ENCODE results near the gene PRR3.

Gene PRR3

DNA sequence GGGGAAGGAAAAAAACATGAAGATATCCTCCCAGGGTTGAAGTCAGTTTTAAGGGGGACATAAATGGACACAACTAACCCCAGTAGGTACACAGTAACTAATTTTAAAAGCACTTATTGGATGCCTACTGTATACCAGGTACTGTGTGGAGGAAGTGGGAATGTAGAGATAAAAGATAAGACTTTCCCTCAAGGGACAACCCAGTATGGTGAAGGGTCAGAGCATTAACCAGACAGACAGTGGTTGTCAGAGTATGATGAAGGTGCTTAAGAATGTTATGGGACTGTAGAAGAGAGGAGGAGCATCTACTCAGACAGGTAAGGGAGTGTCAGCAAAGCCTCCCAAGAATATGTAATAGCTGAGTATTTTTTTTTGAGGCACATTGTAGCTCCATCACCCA is 15.1 kb downstream of the PRR3 start:
- no peak for DNase-seq

DNA sequence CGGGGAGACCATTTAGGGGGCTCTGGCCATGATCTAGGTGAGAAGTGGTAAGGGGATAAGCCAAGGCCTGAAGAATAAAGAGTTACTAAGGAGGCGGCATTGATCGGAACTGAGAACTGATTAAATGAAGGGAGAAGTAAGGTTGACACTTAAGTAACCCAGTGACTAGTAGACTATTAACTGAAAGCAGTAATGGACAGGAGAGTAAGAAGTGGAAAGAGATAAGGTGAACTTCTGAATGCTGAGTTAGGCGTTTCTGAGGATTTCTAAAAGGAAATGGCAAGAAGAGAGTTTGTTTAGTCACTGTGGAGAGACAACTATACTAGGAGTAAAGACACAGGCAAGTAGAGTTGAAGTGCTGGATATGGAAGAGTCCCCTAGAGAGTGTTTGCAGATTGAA is 16.0 kb downstream of the PRR3 start:
- DNase-seq = no peak

DNA sequence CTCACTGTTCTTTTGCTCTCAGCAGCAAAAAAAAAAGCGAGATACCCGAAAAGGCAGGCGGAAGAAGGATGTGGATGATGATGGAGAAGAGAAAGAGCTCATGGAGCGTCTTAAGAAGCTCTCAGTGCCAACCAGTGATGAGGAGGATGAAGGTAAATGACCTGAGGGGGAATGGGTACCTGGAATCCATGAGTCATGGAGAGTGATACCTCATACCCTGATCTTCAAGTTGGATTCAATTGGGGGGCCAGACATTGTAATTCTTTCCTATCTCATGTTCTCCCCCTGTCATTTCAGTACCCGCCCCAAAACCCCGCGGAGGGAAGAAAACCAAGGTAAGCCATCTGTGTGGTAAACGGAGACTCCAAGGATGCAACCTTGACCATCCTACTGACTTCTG is 21.0 kb downstream of the PRR3 start:
- no peak for DNase-seq

DNA sequence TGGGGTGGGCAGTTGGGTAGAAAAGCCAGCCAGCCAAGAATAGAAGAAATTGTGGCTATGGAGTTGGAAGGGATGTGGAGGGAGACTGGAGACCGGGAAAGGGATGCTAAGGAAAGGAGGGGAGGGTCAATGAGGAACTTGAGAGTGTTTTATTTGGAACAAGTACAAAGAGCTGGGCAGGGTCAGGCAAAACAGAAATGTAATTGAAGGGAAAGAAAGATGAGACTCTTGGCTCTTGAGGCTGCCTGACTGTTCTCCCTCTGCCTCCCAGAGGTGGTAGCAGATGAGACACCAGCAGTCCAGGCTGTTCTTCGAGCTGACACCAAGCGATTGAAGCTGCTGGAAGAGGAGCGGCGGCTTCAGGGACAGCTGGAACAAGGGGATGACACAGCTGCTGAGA is 26.8 kb downstream of the PRR3 start:
- no peak for DNase-seq

DNA sequence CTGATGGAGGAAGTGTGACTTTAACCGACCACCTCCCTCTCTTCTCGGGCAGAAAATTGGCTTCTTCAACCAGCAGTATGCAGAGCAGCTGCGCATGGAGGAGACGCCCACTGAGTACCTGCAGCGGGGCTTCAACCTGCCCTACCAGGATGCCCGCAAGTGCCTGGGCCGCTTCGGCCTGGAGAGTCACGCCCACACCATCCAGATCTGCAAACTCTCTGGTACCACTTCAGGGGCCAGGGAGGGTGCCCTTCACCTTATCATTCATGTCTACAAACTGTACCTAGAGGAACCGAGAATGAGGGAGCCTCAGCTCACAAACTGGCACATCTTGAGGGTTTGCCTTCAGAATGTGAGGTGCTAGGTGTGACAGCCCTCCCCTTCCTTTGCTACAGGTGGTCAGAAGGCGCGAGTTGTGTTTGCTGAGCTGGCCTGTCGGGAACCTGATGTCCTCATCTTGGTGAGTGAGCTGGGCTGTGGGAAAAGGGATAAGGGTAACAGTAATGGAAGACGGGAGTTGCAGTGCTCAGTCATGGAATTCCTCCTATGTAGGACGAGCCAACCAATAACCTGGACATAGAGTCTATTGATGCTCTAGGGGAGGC is 32.8 kb downstream of the PRR3 start:
- no peak for DNase-seq

DNA sequence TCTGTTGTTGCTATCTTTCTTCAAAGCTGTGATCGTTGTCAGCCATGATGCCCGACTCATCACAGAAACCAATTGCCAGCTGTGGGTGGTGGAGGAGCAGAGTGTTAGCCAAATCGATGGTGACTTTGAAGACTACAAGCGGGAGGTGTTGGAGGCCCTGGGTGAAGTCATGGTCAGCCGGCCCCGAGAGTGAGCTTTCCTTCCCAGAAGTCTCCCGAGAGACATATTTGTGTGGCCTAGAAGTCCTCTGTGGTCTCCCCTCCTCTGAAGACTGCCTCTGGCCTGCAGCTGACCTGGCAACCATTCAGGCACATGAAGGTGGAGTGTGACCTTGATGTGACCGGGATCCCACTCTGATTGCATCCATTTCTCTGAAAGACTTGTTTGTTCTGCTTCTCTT is 33.4 kb downstream of the PRR3 start:
- no peak for DNase-seq

DNA sequence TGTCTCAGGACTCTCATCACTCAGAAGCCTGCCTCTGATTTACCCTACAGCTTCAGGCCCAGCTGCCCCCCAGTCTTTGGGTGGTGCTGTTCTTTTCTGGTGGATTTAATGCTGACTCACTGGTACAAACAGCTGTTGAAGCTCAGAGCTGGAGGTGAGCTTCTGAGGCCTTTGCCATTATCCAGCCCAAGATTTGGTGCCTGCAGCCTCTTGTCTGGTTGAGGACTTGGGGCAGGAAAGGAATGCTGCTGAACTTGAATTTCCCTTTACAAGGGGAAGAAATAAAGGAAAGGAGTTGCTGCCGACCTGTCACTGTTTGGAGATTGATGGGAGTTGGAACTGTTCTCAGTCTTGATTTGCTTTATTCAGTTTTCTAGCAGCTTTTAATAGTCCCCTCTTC is 33.9 kb downstream of the PRR3 start:
- DNase-seq = no peak

DNA sequence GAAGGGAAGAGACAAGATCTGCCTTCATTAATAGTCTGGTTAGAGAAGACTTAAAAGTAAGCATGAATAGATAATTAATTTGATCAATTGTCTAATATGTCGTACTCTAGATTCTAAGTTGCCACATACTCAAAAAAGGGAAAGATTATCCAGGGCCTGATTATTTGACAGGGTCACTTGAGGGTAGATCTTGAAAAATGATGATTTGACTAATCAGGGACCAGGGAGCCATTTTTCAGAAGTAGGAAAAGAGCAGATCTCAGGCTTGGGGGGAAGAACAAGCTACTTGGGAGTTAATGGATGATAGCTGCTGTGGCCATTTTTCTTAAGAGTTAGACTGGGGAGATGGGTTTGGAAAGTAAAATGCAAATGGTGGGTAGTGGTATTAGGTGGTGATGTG is 35.2 kb downstream of the PRR3 start:
- no peak for DNase-seq

DNA sequence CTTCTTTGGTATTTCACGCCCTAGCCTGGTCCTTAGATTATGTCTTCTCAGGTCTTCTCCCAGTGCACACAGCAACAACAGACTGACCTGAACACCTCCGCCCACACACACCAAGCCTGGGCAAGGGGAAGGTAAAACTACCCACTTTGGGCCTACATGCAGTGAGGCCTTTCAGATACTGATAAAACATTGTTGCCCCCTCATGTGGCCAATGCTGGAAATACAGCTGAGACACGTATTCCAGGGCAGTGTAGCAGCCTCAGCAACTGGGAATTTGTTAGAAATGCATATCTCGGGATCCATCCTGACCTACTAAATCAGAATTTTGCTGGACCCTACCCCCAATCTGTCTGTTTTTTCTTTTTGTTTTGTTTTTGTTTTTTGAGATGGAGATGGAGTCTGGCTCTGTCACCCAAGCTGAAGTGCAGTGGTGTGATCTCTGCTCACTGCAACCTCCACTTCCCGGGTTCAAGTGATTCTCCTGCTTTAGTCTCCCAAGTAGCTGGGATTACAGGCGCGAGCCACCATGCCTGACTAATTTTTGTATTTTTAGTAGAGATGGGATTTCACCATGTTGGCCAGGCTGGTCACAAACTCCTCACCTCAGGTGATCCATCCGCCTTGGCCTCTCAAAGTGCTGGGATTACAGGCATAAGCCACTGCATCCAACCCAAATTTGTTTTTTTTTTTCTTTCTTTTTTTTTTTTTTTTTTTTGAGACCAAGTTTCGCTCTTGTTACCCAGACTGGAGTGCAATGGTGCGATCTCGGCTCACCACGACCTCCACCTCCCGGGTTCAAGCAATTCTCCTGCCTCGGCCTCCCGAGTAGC is 40.4 kb downstream of the PRR3 start:
- peak; percentile 84 for DNase-seq

DNA sequence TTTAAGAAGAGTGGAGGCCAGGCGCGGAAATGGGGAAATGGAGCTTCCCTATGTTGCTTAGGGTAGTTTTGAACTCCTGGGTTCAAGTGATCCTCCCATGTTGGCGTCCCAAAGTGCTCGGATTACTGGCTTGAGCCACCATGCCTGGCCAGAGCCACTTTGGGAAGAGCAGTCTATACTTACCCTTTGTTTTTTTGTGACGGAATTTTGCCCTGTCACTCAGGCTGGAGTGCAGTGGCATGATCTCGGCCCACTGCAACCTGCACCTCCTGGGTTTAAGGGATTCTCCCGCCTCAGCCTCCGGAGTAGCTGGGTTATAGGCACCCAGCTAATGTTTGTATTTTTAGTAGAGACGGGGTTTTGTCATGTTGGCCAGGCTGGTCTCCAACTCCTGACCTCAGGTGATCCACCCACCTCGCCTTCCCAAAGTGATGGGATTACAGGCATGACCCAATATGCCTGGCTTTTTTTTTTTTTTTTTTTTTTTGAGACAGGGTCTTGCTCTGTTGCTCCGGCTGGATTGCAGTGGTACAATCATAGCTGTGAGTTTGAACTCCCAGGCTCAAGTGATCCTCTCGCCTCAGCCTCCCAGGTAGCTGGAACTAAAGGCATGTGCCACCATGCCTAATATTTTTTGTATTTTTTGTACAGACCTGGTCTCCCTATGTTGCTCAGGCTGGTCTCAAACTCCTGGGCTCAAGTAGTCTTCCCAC is 42.0 kb downstream of the PRR3 start:
- no peak for DNase-seq

DNA sequence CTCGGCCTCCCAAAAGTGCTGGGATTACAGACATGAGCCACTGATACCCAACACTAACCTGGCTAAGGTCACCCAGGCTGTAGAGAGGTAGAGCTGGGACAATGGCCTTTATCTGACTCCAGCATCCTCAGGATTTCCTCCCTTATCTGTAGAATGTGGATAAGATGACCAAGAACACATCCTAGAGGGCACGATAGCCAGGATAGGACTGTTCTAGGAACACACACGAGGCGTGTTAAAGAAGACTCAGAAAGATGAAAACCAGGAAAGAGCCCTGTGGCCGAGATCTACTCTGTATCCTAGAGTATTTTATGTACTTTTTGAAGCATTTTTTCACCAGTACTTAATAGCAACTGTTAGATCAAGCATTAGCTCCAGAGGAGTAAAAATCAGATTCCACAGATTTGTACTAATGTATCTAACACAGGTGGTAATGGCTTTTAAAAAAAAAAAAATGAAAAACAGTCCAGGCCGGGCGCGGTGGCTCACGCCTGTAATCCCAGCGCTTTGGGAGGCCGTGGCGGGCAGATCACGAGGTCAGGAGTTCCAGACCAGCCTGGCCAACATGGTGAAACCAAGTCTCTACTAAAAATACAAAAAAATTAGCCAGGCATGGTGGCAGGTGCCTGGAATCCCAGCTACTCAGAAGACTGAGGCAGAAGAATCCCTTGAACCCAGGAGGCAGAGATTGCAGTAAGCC is 42.7 kb downstream of the PRR3 start:
- no peak for DNase-seq

DNA sequence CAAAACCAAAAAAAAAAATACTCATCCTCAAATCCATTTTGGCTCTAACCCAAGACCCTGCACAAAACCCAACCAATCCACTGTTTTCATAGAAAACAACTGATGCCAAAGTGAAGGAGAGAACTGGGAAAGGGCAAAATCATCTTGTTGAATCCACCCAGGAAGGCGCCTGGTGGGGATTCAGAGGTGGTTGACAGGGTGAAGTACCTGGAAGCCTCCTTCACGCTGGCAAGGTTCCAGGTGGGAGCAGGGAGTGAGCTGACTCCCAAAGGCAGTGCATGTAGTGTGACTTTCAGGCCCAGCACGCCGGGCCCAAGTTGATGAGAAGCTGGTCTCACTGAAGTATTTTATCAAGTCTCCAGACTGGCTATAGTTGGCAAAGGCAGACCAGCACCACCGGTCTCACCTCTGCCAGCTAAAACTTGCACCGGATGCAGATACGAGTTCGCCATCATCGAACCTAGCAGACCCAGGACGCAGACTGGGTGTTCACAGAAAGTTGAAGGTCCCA is 43.4 kb downstream of the PRR3 start:
- DNase-seq = no peak

DNA sequence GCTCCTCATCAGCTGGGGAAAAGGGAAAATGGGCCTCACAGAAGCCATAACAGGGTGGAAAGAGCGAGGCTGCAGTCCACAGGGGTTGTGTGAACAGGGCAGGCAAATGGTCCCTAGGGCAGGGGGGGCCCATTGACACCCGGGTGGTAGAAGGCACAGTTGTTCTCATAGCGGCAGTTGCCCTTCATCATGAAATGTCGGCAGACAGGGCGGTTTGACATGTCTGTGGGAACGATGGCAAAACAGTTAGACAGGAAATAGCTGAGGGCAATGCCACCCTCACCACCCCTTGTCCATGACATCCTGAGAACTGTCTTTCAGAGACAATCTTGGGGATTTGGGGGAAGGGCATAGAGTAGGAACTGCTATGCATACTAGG is 44.3 kb downstream of the PRR3 start:
- peak; percentile 22 for DNase-seq

DNA sequence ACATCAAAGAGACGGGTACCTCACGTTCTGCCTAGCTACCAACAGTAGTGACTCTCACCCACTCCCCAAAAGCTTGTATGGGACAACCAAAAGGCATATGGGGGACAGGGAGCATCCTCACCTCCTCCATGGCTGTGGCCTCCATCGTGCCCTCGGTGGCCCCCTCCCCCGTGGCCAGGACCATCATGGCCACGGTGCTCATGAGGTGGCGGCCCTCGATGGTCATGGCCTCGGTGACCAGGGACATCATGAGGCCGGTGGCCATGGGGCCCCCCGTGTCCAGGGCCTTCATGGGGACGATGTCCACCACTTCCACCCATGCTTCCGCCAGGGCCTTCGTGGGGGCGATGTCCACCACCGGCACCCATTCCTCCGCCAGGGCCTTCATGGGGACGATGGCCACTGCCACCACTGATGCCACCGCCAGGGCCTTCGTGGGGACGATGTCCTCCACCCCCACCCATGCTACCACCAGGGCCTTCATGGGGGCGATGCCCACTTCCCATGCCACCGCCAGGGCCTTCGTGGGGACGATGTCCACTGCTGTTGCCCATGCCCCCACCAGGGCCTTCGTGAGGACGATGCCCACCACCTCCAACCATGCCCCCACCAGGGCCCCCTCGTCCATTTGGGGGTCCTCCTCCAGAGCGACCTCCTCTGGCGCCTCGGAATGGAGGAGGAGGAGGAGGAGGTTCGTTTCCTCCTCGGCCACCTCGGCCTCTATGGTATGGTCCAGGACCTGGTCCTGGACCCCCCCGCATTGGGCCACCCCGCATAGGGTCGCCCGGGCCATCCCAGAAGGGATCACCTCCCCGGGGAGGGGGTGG is 44.9 kb downstream of the PRR3 start:
- DNase-seq = no peak

DNA sequence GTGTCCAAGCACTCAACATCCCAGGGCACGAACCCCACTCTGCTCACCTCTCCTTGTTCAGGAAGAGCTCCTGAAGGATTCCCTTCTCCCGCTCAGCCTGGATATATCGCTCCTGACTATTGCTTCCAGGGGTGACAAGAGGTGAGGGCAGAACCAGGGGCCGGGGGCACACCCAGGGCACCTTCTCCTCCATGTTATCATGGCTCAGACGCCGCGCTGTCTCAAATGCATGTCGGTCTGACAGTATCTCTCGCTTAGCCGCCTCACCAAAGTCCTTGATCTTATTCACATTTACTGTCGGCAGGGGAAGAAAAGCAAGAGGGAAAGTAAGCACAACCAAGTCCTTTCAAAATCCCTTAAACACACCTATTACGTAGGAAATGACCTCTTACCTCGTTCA is 46.9 kb downstream of the PRR3 start:
- DNase-seq = no peak

DNA sequence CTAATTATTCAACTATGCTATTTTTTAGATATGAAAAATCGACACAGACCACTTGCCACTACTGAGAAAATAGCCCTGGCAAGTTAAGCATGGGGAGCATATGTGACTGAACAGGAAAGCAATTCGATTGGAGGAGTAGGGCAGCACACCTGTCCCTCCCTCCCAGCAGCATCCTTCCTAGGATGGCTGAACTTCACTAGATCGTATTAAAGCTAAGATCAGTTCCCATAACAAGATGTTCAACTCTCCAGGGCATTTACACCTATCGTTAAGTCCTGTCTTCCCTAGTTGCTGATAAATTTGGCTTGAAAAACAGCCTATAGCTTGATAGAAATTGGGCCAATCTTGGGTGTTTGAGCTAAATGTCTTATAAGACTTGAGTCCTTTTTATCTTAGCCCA is 53.0 kb downstream of the PRR3 start:
- DNase-seq = no peak

DNA sequence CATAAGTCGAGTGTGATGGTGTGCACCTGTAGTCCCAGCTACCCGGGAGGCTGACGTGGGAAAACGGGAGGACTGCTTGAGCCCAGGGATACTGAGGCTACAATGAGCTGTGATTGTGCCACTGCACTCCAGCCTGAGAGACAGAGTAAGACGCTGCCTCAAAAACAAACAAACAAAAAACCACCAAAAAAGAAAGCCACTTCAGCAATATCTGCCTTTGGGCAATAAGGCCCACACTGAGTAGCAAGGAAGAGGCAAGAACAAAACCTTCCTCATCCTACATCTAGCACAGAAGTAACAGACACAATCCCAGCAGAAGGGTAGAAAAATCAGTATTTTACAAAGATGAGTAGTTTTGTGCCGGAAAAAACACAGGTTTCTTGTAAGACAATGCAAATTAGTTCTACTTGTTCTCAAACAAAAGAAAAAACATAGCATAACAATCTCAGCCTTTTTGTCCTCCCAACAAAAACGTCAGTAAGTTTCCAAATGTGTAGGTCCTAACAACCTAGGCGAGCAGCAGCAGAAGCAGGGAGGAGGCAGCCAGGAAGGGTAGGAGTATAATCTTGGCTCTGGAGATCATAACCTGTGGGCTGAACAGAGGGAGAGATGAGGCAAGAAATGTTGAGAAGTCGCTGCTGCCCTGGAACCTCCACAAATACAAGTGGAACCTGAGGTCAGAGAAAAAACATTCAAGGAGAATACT is 54.2 kb downstream of the PRR3 start:
- DNase-seq = no peak

DNA sequence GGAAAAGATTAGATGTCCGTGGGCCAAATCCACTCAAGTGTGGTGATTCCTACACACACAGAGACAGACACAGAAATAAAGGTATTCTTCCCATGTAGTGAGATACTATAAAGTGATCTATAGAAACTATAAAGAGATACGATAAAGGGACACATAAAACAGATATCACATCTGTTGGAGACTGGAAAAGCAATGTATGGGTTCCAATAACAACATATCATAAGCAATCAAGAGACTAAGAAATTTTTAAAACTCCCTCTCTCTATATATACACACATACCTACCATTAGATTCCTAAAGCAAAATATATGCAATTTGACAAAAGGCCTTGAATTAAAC is 54.7 kb downstream of the PRR3 start:
- no peak for DNase-seq

DNA sequence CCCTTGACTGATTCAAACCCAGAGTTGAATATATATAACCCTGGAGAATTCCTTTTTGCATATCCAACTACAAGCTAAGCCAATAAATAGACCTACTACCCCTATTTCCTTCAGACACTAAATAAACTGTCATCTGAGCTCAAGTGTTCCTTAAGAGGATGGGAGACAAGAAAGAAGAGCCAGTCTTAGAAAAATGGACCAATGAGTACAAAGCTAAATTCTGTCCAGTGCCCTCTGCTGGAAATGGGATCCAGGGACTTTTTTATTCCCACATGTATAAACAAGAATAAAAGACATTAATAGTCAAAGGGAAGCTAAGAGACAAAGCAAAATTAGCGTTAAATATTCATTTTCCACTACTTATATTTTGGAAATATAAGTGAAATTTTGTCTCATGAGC is 55.1 kb downstream of the PRR3 start:
- DNase-seq = no peak

DNA sequence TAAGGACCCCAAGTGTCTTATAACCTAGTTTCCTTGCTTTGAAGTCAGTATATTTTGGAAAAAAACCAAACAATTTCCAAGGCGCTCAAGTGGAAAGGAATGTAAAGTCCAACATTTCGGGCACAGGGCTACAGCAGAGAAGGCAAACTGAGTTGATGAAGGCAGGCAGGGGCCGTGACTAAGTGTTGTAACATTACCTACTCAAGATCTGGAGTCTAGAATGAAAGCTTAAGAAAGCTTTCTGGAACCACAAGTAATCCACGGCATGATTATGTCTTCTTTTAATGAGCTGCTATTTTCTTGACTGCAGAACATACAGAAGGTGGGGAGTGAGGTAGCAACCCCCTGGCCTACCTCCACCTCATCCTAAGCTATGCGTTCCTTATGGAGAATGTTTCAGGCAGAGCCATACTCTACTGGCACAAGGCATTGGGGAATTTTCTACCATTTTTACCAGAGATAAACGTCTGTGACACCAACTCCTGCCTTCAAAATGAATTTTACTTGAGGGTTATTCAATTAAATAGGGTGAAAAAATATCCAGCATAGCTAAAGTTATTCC is 55.7 kb downstream of the PRR3 start:
- DNase-seq = no peak
